ENCODE measurements around the gene KCNG2.

KCNG2 gene

DNA sequence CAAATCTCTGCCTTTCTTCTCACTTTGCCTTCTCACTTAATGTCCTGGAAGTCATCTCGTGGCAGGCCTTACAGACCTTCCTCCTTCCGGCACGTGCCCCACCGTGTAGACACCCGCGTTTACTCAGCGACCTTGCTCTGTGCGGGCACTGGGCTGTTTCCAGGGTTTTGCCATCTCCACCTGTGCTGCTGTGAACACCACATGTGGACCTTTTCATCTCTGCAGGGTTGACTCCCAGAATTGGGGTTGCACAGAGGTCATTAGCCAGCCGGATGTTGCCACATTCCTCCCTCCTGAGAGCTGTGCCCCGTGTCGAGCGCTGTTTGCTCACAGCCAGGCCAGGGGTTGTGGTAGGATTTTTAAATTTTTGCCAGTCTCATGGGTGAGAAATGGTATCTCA is 25.4 kb downstream of the KCNG2 start:
- DNase-seq = no peak

DNA sequence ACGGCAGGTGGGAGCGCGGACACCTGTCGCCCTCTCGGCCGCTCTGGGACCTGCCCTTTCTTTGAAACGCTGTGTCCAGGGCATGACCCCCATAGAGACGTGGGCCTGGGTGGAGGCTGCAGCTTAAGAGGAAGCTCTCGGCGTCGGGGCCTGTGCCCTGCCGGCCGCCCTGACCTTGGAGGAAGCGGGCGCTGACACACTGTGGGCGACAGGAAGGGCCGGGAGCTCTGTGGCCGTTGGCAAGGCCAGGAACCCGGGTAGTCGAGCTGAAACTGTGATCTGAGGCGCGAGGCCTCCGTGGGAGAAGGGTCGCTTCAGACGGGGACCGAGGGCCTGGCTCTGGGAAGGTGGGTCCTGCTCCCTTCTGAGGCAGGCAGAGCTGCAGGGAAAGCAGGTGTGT is 28.2 kb downstream of the KCNG2 start:
- peak in 1 of 2 donors; percentile 40 for DNase-seq

DNA sequence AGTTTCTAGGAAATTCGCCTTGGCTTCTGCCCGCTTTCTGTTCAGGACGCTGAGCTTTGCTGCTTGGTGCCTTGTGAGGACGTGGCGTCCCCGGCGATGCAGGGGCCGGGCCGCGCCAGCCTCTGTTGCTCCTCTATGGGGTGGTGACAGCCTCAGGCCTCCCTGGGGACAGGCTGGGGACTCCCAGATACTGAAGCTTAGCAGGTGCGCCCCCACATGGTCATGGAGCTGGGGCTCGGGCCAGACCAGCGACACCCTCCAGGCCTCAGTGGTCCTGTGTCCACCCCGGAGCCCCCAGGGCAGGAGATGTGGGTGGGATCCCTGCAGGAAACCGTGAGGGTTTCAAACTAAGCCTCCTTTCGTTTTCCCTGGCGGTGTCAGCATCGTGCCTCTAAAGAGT is 29.2 kb downstream of the KCNG2 start:
- peak in 1 of 2 donors; percentile 22 for DNase-seq

DNA sequence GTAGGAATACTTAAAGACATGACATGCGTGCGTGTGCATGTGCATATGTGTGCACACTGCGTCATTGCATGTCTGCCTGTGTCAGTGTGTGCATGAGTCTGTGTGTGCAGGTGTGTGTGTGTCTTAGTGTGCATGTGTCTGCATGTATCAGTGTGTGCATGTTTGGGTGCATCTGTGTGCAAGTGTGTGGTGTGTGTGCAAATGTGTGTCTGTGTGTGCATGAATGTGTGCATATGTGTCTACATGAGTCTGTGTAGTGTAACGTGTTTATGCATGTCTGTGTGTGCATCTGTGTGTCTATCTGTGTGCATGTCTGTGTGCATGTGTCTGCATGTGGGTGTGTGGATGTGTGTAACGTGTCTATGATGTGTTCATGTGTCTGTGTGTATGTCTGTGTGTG is 30.5 kb downstream of the KCNG2 start:
- no peak for DNase-seq

DNA sequence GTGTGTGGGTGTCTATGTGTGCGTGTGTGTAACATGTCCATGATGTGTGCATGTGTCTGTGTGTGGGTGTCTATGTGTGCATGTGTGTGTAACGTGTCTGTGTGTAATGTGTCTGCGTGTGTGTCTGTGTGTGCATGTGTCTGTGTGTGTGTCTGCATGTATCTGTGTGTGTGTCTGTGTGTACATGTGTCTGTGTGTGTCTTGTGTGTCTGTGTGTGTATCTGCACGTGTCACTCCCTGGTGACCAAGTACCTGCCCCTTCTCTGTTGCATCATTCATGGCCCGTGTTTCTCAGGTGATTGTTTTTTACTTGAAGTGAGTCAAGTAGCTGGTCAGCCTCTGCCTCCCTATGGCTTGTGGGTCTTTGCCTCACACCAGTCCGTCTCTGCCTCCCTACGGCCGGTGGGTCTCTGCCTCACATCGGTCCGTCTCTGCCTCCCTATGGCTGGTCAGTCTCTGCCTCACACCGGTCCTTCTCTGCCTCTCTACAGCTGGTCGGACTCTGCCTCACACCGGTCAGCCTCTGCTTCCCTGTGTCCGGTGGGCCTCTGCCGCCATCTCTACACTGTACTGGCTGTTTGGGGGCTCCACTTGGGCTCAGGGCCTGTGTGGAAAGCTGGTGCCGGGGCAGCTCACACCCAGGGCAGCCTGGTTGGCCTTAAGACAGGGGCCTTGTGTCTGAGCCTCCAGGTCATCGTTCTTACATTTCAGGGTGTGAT is 31.6 kb downstream of the KCNG2 start:
- DNase-seq = no peak

DNA sequence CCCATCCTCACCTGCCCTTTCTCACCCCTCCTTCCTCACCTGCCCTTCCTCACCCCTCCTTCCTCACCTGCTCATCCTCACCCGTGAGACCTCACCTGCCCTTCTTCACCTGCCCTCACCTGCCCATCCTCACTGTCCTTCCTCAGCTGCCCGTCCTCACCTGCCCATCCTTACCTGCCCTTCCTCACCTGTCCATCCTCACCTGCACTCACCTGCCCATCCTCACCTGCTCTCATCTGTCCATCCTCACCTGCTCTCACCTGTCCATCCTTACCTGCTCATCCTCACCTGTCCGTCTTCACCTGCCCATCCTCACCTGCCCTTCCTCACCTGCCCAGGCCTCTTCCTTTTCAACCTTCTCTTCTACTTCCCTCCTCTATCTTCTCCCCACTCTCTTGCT is 34.4 kb downstream of the KCNG2 start:
- DNase-seq = no peak

DNA sequence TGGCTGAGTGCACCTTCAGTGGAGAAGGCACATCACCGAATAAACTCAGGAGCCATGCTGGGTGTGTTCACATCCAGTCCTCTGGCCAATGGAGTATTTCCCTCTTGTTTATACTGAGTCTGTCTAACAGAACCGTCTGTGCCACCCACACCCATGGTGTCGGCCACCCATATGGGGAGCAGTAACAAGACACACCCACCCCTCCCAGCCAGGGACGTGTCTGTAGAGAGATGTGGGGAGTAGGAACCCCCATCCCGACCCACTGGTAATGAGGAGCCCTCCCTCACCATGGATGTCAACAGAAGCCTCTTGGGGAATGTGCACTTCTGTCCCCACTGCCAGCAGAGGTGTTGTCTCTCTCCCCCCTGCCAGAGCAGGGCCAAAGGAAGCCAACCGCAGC is 37.1 kb downstream of the KCNG2 start:
- no peak for DNase-seq

DNA sequence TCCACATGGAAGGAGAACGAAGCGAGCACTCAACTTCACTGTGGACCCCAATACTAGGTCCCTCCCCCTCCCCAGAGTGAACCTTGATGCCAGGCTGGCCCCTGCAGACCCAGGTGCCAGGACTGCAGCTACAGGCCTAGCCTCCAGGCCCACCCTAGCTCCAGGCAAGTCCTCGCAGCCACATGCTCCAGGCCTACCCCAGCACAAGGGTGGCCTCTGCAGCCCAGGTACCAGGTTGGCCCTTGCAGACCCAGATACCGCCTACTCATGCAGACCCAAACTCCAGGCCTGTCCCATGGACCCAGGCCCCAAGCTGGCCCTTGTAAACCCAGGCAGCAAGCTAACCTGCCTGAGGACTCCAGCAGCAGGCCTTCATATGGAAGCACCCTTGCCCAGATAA is 44.2 kb downstream of the KCNG2 start:
- no peak for DNase-seq

DNA sequence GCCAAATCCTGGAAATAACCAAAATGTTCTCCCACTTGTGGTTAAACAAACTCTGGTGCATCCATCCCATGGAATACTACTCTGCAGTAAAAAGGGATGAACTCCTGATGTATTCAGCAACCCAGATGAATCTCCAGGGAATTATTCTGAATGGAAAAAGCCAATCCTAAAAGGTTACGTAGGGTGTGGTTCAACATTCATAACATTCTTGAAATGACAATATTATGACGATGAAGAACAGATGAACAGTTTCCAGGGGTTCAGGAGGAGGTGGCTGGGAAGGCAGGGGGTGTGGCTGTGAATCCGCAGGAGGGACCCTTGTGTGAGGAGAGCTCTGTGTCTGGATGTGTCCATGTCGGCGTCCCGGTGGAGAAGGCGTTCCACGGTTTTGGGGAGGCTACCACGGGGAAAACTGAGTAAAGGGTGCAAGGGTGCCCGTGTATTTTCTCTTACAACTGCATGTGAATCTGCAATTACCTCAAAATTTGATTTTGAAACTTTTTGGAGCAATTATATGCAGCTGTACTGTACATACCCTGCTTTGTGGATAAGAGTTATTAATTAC is 47.3 kb downstream of the KCNG2 start:
- no peak for DNase-seq

DNA sequence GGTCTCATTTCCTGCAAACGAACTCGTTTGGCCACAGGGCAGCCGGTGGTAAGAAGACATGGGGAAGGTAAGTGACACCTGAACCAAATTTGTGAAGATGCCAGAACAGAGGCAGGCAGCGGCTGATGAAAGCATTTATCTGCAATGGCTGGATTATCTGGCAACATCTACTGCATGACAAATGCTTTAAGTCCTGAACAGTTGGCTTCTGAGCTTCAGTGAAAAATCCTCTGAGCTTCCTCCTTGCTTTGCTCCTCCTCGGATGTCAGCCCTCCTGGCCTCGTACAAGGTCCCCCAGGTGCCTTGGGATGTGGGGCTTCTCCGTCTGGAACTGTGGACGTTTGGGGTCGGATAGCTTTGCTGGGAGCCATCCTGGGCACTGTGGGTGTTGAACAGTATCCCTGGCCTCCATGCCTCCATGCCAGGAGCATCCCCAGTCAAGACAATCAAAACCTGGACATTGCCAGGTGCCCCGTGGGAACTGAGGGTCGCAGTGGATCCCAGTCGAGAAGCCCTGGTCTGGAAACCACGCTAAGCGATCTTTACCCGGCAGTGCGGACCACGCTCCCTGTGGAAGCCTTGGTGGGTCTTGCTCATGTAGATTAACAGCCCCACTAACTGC is 49.3 kb downstream of the KCNG2 start:
- no peak for DNase-seq

DNA sequence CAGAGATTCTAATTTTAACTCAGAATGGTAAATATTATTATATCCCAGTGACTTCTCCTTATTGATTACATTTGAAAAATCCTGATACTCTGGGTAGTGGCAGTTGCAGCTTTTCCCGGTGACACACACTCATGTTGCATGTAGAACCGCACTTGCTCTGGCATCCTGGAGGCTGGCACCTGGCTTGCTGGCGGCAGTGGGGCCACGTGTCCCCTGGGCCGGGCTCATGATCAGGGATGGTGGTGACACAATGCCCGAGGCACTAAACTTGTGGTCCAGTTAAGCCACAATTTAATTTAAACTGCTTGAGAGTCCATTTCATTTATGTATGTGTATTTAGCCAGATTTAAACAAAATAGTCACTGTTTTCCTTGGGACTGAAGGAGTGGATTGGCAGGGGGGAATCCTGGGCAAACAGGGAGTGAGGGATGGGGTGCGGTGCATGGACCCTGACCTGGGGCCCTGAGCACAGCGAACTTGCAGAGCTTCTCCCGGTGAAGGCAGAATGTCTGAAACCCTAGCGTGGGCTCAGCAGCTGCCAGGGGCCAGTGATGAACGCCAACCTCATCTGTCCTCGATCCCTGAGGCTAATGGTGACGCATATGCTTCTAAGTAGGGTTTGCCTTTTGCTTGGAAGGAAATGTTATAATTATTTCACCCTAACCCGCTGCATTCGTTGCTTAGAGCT is 50.0 kb downstream of the KCNG2 start:
- DNase-seq = no peak

DNA sequence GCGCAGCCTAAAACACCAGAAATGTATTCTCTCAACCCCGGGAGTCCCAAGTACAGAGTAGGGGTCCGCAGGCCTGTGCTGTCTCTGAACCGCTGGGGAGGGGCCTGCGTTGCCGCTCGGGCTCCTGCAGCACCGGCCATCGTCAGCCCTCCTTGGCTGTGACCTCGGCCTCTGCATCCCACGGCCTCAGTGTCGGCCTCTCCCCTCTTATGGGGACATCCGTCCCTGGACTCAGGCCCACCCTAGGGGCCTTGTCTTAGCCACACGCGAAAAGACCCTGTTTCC is 50.5 kb downstream of the KCNG2 start:
- DNase-seq = no peak

DNA sequence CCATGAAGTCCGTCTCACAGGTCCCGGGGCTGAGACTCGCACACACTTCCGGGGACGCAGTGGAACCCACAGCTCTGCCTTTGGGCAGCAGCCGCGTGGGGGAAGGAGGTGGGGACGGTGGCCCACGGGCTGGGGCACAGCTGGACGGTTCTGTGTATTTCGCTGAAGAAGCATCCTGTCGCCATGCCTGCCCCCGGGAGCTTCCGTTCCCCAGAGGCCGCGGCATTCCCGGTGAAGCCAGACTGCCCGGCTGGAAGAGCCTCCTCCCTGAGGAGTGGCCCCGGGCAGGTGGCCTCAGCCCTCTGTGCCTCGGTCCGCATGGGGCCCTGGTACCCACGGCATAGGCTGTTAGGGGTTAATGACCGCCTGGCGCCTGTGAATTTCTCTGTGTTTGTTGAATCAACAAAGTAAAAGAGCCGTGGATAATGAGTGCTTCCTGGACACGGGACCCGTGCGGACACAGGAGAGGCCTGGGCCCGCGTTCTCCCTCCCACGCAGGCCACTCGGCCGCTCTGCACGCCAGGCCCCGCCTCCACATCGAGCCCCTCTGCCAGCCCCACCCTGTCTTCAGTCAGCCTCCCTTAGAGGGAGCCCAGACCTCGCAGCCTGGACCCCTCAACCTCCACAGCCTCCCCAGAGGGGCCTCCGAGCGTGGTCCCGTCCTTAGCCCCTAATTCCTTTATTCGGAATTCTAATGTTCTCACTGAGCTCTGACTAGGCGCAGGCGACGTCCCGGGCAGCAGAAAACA is 51.0 kb downstream of the KCNG2 start:
- DNase-seq = no peak

DNA sequence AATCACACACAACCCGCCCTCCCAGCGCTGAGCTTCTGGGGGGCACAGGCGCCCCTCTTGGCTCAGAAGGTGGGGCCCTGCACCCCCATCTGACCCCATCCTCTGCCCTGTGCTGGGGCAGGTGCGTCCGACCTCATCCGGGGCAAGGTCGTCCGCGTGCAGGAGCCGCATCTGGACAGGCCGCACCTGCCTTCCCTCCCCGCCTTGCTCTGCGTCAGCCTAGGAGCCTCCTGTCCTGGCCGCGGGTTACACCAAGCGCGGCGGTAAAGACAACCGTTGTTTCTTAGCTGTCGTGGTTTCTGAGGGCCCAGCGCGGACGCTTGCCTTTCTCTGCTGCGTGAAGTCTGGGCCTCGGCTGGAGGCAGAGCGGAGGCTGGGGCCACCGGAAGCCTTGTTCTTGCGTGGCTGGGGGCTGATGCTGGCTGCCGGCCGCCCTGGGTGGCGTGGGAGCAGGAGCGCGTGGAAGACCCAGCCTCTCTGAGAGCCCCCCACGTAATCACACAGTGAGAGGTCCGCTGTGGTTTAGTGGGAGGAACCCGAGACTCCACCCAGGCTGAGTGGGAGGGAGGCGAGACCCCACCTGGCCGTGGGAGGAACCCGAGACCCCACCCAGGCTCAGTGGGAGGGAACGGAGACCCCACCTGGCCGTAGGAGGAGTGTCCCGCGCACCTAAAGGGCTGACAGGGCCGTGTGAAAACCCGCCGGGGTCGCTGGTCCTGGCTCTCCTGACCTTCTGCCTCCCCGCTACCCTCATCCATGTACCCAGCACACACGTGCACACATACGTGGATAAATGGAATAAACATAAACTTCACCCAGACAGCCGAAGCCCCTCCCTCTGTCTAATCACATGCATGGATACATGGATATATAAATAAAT is 51.8 kb downstream of the KCNG2 start:
- no peak for DNase-seq

DNA sequence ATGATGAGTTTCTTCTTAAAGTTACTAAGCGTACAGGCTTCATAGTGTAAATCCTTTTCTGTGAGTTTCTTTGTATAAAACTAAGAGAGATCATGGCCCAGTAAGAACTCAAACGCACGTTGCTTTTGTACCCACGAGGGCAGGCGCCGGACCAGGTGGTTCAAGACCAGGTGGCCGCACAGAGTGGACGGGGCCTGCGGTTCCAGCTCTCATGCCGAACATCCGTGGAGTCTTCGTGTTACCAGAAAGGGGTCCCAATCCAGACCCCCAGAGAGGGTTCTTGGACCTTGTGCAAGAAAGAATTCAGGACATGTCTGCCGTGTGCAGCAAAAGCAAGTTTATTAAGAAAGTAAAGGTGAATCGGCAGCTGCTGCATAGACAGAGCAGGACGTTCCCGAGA is 53.0 kb downstream of the KCNG2 start:
- no peak for DNase-seq

DNA sequence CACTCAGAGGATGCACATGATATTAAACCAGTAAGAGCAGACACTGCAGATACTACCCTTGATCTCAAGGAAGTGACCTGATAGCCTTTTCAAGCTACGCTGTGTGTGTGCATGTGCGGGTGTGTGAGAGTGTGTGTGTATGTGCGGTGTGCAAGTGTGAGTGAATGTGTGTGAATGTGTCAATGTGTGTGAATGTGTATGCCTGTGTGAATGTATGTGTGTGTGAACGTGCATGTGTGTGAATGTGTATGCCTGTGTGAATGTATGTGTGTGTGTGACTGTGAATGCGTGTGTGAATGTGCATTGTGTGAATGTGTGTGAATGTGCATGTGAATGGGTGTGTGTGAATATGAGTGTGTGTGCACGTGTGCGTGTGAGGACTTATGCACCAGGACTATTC is 53.8 kb downstream of the KCNG2 start:
- no peak for DNase-seq

DNA sequence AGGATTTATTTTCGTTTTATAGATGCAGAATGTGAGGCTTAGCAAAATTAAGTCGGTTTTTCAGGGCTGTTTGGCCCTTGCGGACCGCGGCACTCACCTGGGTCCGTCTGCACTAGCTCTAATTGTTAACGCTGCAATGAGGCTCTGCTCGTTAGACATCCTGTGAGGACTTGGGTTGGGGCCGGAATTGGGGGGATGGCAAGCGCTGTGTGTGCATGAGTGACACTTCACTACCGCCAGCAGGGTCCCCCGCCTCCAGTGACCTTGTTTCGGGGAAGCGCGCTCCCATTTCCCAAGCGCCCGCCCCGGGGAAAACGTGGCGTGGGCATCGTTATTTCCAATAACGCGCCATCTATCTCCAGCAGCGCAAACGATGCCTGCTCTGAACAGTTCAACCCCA is 54.2 kb downstream of the KCNG2 start:
- DNase-seq = no peak

DNA sequence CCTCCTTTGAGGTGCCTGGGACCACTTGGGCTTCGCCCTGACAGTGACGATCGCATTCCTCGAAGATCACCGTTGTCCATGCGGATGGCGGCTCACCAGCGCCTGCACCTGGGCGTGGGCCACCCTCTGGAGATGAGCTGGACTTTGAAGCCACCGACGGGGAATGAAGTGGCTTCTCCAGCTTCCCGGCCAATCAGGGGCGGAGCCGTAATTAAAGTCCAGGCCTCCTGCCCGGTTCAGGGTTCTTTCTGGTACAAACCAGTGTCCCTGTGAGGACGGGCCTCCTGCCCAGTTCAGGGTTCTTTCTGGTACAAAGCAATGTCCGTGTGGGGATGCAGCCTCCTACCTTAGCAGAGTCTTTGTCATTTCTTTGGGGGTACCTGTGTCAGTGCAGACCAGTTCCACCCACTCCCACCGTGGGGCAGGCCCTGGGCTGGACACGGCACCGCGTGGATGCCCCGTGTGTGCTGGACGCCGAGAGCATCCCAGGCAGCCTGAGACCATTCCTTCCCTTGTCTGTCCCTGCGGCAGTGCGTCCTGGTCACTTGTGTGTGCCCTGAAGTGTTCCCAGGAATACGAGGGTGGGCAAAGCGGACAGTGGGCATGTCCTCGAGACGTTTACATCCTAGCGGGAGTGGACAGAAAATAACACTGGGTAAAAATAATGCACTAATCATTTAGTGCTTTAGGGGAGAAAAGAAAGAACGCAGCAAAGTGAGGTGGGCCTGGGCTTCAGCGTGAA is 55.0 kb downstream of the KCNG2 start:
- no peak for DNase-seq

DNA sequence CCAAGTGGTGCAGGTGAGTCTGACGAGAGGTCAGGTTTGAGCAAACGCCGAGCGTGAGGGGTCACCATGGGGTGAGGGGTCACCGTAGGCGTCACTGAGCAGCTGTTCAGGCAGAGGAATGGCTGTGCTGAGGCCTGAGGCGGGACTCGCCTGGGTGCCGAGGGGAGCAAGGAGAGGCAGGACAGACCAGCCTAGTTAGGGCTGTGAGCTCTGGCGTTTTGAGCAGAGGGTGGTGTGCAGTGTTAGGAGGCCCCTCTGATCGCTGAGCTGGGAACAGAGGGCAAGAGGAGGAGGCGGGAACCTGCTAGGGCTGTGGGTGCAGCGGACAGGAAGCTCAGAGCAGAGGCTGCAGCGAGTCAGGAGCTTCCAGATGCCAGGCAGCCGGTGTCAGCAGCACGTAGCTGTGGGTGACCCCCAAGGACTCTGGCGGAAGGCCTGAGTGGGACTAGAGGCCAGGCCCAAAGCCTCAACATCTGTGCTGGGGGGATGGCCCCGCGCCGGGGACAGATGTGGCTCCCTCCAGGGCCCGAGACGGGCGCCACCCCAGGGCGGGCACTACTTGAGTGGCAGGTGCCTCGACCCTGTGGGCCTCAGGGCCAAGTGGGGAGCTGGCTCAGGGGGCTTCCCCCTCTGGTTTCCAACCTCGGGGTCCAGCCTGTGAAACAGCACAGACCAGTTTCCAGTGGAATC is 55.7 kb downstream of the KCNG2 start:
- DNase-seq = no peak

DNA sequence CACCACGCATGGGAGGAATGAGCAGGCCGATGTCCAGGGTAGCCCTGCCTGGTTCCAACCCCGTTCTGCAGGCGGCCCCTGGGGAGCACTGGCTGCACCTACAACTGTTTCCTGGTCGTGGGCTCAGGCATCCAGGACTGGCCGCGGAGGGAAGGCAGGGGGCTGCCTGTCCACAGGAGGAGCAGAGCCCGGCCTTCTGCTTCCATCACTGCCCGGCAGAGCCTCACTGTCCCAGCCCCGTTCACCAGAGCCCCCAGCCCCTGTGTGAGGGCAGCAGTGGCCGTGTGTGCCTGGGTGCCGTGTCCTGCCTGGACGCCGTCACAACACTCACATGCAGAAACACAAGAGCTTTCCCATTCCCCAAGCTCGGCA is 56.2 kb downstream of the KCNG2 start:
- DNase-seq = no peak

All from CD4-positive, alpha-beta T cell treated with Interleukin-1 beta for 1 hour (primary cell).